SK-N-SH (cell line): ENCODE data around the gene NCR1.
"Not testable (repeated sequence)": the region's sequence is repeated elsewhere in the genome, so short reads cannot be mapped to it uniquely, and the experiment has no call there.

ENCODE experiments used
- NRF1 ChIP-seq: IDR thresholded peaks from 2 replicates; pipeline ENCODE4 v1.6.1; 2012; ENCODE audit warnings: low read depth, mild to moderate bottlenecking, low read length
- ZBTB33 ChIP-seq: IDR thresholded peaks from 2 replicates; pipeline ENCODE4 v1.4.0; 2012; ENCODE audit warnings: low read depth, borderline replicate concordance

- TF ChIP-seq ZBTB33, NRF1: not testable (repeated sequence)
Measured at GRCh38 chr19:54859421-54859820, 46.5 kb upstream of the NCR1 start.
